Spleen (tissue), 7 donors: ENCODE data around the gene MOB3B.

Experiments used
- POLR2A ChIP-seq, 3 donors: fragments of 450-650 bp; IDR thresholded peaks; one replicate each; pipeline ENCODE4 v1.5.1; 2017; ENCODE audit warnings: antibody characterized with exemption in 3 of 3, mild to moderate bottlenecking in 1 of 3
- POLR2AphosphoS5 ChIP-seq, 3 donors: sonication (generic); formaldehyde crosslinking; IDR thresholded peaks; one replicate each; pipeline ENCODE4 v1.5.1; 2017; ENCODE audit warnings: antibody characterized with exemption in 3 of 3
- TF ChIP-seq, protein P1 (sequence below), 11 experiments: fragments of 200-600 bp in 7 of 11; fragments of 450-650 bp in 4 of 11; sonication (generic) in 4 of 11; IDR thresholded peaks in 8 of 11; conservative IDR thresholded peaks in 3 of 11; 1 replicate in 7 of 11; 2 replicates in 4 of 11; pipeline versions ENCODE4 v1.4.0 to v1.8.0; 2016 to 2021; ENCODE audit warnings: antibody characterized with exemption in 11 of 11, inconsistent platforms in 4 of 11, mild to moderate bottlenecking in 1 of 11
- donor health status: DM: no; HTN: no; CAD: no; lungs with moderate emphysema.
- donor health status: DM: no; HTN: no; CAD: no.
- donor health status: DM: no; HTN: no; CAD: no.

DNA sequence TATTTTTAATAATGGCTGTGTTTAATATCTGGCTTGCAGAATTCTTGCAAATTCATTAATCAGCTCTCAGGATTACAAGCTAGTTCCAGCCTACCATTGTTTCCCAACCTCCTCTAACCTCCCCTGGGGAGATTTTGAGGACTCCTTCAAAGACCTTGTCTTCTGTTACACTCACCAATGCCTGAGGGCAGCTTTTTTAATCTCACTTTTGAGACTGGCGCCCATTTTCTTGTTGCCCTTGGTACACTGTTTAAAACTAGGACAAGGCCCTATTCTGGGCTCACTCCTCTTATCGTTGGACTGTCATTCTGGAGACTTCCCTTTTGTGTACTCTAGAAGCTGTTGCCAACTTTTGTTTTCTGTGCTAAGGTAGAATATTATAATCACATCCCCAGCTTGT lies 219.0 kb downstream of the MOB3B start:
- TF ChIP-seq, protein P1, sequence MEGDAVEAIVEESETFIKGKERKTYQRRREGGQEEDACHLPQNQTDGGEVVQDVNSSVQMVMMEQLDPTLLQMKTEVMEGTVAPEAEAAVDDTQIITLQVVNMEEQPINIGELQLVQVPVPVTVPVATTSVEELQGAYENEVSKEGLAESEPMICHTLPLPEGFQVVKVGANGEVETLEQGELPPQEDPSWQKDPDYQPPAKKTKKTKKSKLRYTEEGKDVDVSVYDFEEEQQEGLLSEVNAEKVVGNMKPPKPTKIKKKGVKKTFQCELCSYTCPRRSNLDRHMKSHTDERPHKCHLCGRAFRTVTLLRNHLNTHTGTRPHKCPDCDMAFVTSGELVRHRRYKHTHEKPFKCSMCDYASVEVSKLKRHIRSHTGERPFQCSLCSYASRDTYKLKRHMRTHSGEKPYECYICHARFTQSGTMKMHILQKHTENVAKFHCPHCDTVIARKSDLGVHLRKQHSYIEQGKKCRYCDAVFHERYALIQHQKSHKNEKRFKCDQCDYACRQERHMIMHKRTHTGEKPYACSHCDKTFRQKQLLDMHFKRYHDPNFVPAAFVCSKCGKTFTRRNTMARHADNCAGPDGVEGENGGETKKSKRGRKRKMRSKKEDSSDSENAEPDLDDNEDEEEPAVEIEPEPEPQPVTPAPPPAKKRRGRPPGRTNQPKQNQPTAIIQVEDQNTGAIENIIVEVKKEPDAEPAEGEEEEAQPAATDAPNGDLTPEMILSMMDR (IDR thresholded peaks at IDR 0.05 in 8 of 11, conservative IDR thresholded peaks at IDR 0.05 in 3 of 11) = no peak
- TF ChIP-seq POLR2A (IDR thresholded peaks at IDR 0.05) = no peak
- no peak for TF ChIP-seq POLR2AphosphoS5 (IDR thresholded peaks at IDR 0.05)
